ENCODE data around the gene PRCD. TPM values are rescaled to one million over a fixed set of nuclear protein-coding genes. Genes with fewer than 3 reads are reported as not detected.

The PRCD gene
- total and polyA plus RNA-seq, 12 donors, result 1.5 to 37.2 (median 5.0) TPM; not detected in 2

DNA sequence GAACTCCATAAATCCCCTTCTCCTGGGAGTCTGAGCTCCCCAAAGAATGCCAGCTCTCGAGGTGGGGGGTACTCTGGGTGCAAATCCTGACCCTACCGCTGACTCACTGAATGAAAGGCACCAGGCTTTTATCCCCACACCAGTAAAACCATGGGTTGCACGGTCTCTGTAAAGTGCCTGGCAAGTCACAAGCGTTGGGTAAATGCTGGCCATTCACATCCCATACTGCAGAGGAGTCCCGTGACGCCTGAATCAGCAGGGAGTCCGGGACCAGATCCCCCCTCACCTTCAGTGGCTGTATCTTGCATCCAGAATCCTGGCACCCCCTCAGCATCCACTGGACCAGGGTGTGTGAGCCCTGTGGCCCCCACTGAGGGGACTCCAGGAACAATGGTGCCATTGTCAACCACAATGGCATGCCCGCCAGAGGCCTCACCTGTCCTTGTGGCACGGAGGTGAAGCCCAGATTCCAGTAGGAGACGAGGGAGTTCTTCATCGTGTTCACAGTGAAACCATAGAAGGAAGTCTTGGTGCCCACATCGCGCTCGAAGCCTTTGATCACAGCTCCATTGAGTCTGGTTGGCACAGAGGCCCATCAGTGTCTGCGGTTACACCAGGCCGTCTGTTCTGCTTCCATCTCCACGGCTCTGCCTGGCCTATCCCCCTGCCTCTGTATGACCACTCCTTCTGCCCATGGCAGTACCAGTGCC, 32.5 kb downstream of the PRCD start:
- Histone ChIP-seq H3K9me3 (replicated peaks in 1 of 3) (no peaks in the 10 kb centered on the region), H3K4me1 (replicated peaks in 1 of 2) (peaks cover 10 to 11% of the 10 kb centered on the region in 2 donors), H3K27me3 (no peaks in the 10 kb centered on the region), H3K36me3 (replicated peaks in 1 of 2) (no peaks in the 10 kb centered on the region), H3K4me3 (no peak overlapping the region), H3K27ac (no peak overlapping the region)
- TF ChIP-seq, protein P1, sequence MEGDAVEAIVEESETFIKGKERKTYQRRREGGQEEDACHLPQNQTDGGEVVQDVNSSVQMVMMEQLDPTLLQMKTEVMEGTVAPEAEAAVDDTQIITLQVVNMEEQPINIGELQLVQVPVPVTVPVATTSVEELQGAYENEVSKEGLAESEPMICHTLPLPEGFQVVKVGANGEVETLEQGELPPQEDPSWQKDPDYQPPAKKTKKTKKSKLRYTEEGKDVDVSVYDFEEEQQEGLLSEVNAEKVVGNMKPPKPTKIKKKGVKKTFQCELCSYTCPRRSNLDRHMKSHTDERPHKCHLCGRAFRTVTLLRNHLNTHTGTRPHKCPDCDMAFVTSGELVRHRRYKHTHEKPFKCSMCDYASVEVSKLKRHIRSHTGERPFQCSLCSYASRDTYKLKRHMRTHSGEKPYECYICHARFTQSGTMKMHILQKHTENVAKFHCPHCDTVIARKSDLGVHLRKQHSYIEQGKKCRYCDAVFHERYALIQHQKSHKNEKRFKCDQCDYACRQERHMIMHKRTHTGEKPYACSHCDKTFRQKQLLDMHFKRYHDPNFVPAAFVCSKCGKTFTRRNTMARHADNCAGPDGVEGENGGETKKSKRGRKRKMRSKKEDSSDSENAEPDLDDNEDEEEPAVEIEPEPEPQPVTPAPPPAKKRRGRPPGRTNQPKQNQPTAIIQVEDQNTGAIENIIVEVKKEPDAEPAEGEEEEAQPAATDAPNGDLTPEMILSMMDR (IDR thresholded peaks at IDR 0.05), result no peak
- TF ChIP-seq POLR2A (IDR thresholded peaks at IDR 0.05), result no peak
- DNase-seq, result no peak
- intact Hi-C loops (cut with DNase I), result no loop called here
- 93 to 95% (median 94%) methylated on average over 10 to 17 of the region's 17 CpGs for WGBS, 4 donors

DNA sequence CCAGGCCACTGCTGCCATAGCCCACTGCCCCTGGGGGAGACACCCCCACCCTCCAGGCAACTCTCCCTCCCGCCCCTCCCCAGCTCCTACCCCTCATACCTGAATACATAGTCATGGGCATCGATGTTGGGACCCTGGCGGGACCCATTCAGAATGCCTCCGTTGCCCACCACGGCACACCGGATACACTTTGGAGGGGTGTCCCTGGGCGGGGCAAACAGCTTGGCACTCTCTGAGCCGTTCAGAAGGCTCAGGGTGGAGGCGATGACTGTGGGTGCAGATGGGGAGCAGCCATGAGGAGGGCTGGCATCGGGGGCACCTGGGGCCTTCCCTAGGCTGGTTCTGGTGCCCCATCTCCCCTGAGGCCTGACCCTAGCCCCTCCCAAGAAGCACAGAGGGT, 33.3 kb downstream of the PRCD start:
- no peak for DNase-seq
- Histone ChIP-seq H3K36me3 (replicated peaks in 1 of 2) (no peaks in the 10 kb centered on the region), H3K4me3 (no peak overlapping the region), H3K27me3 (no peaks in the 10 kb centered on the region), H3K27ac (no peak overlapping the region), H3K4me1 (replicated peaks in 1 of 2) (peaks cover 7 to 10% of the 10 kb centered on the region in 2 donors), H3K9me3 (replicated peaks in 1 of 3) (no peaks in the 10 kb centered on the region)
- 91 to 100% (median 95%) methylated on average over 1 to 10 of the region's 10 CpGs for WGBS, 4 donors
- no peak for TF ChIP-seq POLR2A (IDR thresholded peaks at IDR 0.05)
- TF ChIP-seq, protein P1 (IDR thresholded peaks at IDR 0.05), result no peak
- intact Hi-C loops (cut with DNase I), result no loop called here

DNA sequence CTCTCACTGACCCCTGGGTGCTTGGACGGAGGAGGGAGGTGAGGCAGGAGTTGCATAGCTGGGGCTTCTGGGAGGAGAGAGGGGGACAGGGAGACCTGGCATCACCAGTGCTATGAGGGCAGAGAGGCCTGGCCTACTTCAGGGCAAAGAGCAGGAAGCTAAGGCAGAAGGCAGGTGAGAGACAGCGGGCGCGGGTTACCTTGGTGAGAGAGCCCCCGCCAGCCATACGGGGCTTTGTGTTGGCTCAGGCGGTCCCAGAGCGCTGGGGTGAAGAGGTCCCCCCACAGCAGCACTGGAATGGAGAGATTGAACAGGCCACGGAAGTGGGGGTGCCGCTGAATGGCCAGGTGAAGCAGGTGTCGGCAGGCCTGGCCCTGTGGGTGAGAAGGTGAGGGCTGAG, 34.3 kb downstream of the PRCD start:
- intact Hi-C loops (cut with DNase I), result no loop called here

DNA sequence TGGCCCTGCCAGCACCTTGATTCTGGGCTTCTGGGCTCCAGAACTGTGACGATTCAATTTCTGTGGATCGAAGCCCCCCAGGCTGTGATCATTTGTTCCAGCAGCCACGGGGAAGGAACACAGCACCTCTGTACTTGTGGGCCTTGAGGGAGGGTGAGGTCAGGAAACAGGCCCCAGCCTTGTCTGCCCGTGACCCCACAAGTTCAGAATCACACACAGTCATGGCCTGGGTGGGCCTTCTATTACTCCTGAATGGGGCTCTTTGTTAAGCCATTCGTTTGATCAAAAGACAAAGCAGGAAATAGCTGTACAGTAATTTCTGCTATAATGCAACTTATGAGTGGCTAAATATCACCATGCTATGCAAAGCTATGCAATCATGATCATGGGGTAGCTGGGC, 35.7 kb downstream of the PRCD start:
- Histone ChIP-seq H3K36me3 (replicated peaks in 1 of 2) (no peaks in the 10 kb centered on the region), H3K4me1 (replicated peaks in 1 of 2) (no peaks in the 10 kb centered on the region), H3K9me3 (replicated peaks in 1 of 3) (no peaks in the 10 kb centered on the region), H3K27me3 (no peaks in the 10 kb centered on the region), H3K27ac (no peak overlapping the region), H3K4me3 (no peak overlapping the region)
- TF ChIP-seq POLR2A (IDR thresholded peaks at IDR 0.05), result no peak
- TF ChIP-seq, protein P1 (IDR thresholded peaks at IDR 0.05), result no peak
- DNase-seq, result no peak
- intact Hi-C loops (cut with DNase I), result no loop called here
- WGBS, 4 donors, result 72 to 84% (median 76%) methylated on average over 2 to 5 of the region's 5 CpGs

More for the DNA sequence above, 34.3 kb downstream of the PRCD start:
- no peaks in the 10 kb centered on the region for H3K9me3 ChIP-seq (replicated peaks in 1 of 3)
- H3K36me3 ChIP-seq (replicated peaks in 1 of 2), result no peaks in the 10 kb centered on the region
- TF ChIP-seq, protein P1 (IDR thresholded peaks at IDR 0.05), result no peak
- no peak for TF ChIP-seq POLR2A (IDR thresholded peaks at IDR 0.05)
- peaks cover 7 to 10% of the 10 kb centered on the region in 2 donors for H3K4me1 ChIP-seq (replicated peaks in 1 of 2)
- 92 to 96% (median 94%) methylated on average over 11 of the region's 11 CpGs for WGBS, 4 donors
- no peak for DNase-seq
- no peaks in the 10 kb centered on the region for H3K27me3 ChIP-seq
- H3K27ac ChIP-seq, result no peak overlapping the region
- H3K4me3 ChIP-seq, result no peak overlapping the region

All from adrenal gland (tissue), 12 donors.